GM12872 (cell line): ENCODE results near the gene CD36.

Experiments
- CTCF ChIP-seq: IDR thresholded peaks from 3 replicates; pipeline ENCODE4 v1.5.1; 2011; ENCODE audit warnings: low read depth, mild to moderate bottlenecking, low read length, moderate library complexity; ENCODE audit not compliant: insufficient read depth

The CD36 gene

GRCh38 chr7:80705130-80705781 is 66.8 kb downstream of the CD36 start:
- no peak for TF ChIP-seq CTCF

GRCh38 chr7:80707318-80707717 is 68.9 kb downstream of the CD36 start:
- TF ChIP-seq CTCF: no peak

- TF ChIP-seq CTCF: no peak
These were observed 69.7 kb downstream of the CD36 start for GRCh38 chr7:80708123-80708522.

GRCh38 chr7:80711531-80711930 is 73.1 kb downstream of the CD36 start:
- no peak for TF ChIP-seq CTCF

- TF ChIP-seq CTCF: no peak
These were observed 80.8 kb downstream of the CD36 start for GRCh38 chr7:80719261-80719660.

GRCh38 chr7:80720146-80720545 is 81.7 kb downstream of the CD36 start:
- no peak for TF ChIP-seq CTCF

- no peak for TF ChIP-seq CTCF
These were observed 83.6 kb downstream of the CD36 start for GRCh38 chr7:80721883-80722615.
